HG03066 (cell line): ENCODE measurements around the gene GPC3.
"Not testable (repeated sequence)": the region's sequence is repeated elsewhere in the genome, so short reads cannot be mapped to it uniquely, and the experiment has no call there.

ENCODE experiments used
- ATAC-seq: cut with Tn5 transposase; IDR thresholded peaks from one replicate; pipeline ENCODE4 v1.9.1; 2021; ENCODE audit warnings: low read depth; ENCODE audit not compliant: unreplicated experiment

The GPC3 gene

DNA sequence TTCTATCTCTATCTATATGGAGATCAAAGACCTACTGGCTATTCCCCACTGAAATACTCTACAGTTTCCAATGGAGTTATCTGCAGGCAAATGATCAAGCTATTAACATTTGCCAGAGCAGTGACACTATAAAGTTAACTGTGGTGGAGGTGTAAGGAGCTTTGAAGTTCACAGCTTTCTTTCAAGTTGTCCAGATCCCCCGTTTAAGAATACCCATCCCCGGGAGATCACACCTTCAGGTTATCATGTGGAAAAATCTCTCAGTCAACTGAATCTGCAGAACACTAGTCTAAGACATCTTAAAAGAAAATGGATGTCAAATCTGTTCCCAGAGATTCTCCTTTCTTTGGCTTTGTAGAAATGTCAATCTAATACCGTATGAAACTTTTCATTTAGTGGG lies 80.1 kb downstream of the GPC3 start:
- ATAC-seq, result no peak

DNA sequence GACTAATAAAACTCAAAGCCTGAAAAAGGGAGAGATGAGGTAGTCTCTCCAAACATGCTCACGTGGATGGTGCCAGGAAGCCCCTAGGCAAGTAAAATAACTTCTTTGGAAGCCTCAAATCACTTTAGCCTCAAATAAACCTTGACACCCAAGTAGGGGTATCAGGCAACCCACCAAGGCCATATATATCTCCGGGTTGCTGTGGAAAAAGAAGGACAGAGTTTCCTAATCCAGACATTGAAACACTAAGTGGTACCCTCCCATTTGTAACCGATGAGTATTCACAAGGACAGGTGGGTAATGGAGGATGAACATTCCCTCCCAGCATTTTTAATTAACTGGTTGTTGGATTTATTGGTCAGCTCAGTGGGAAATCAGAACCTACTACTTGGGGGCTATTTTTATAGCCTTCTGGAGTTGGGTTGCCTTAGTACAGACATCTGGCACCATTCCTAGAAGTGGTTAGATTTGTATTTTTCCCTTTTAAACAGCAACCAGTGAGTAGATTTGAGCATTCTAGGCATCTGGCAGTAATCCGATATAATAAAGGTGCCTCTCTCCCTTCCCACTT lies 87.7 kb downstream of the GPC3 start:
- no peak for ATAC-seq

DNA sequence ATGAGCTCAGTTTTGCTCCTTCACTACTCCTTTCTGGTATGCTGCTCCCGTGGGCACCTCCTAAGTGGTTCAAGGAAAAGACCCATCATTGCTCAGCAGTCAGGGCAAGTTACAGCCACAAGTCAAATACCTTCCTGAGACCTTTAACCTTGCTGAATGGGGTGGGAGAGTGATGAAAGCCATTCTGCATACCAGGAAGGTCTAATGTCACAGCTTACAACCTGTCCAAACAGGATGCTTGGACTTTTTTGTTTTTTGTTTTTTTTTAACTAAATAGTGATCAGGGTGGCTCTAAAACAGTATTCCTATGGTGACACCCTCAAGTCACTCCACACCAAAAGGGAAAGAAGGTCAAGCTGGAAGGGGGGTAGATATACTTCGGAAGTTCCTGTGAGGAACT lies 93.1 kb downstream of the GPC3 start:
- ATAC-seq, result no peak

DNA sequence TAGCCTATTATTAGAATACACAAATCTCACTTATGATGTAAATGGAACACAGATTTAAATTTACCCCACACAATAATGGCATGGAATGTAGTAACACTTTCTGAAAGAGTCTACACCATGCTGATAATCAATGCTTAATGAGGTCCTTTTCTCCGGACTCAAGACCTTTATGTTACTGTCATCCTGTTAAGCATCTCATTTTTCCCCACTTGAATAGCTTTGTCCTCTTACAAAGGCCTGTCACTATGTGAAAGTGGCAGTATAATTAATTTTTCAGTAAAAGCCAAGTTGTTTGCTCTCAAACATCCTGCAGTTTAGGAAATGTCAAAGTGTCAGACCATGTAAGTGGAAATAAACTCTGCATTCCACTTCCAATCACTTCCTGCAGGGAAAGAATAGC lies 96.4 kb downstream of the GPC3 start:
- no peak for ATAC-seq

DNA sequence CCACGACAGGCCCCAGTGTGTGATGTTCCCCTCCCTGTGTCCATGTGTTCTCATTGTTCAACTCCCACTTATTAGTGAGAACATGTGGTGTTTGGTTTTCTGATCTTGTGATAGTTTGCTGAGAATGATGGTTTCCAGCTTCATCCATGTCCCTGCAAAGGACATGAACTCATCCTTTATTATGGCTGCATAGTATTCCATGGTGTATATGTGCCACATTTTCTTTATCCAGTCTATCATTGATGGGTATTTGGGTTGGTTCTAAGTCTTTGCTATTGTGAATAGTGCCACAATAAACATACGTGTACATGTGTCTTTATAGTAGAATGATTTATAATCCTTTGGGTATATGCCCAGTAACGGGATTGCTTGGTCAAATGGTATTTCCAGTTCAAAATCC lies 97.3 kb downstream of the GPC3 start:
- ATAC-seq, result not testable (repeated sequence)

DNA sequence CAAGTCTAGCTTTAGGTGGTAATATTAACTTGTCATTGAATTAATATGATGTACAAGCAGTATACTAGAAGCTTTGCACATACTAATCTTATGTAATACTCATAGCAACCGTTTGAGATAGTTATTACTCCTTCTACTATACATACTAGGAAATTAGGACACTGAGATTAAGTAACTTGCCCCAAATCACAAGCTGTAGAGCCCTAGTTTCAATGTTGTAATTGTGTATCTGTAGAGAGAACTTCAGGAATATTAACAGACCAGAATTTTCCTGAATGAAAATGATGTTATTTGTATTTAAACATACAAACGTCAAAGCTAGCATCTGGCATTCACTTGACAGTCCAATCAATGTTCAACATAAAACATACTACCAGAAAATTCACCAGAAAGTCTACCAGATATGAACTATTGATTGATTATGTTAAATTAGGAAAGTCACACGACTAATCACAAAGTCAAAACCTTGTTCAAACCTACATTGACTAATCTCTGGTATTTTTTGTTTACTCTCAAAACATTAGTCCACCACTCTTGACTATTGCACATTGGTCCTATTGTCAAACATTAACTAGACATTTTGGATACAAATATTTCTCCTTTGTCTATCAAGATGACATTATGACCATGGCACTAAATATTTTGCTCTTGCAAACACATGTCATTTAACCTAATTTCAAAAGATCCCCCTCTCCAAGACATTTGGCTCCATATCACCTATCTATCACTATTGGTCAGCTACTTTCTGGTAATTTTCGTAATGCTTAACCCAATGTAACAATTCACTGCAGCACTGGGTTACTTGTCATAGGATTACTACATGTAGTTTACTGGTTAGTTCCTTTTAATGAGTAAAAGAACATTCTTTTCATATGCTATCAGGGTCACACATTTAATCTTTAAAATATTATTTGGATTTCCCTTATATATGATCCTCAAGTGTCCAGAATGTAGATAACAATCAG lies 100.7 kb downstream of the GPC3 start:
- ATAC-seq, result no peak

DNA sequence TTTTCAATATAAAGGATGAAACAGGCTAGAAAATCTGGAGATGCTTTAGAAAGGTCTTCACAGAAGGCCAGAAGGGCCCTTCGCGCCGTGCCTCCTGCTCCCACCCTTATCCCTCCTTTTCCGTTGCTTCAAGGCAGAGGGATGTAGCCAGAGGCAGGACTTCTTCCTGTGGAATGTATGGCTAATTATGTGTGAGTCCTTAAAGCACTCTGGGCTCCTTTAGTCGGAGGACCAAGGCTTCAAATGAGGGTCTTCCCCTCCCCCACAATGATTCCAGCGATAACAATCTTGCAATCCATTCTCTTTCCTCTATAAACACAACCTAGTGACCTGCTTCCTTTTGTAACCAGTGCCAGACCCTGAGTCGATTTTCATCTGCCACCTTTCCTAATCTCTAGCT lies 103.5 kb downstream of the GPC3 start:
- no peak for ATAC-seq

DNA sequence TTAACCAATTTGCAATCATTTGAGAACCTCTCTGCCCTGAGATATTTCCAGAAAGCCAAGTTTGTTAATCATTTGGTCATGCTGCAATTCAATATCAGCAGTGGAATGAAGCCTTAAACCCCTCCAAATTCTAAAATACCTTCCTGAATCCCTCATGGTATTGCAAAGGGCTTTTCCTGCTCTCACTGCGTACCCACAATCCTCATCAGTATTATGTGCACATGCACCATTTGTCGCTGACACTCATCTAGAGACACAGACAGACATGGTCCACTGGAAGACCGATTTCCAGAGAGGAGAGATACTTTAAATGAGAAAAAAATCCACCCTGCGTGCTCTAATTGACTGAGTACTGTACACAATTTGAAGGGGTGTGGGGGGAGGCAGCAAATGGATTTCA lies 104.4 kb downstream of the GPC3 start:
- ATAC-seq, result no peak

DNA sequence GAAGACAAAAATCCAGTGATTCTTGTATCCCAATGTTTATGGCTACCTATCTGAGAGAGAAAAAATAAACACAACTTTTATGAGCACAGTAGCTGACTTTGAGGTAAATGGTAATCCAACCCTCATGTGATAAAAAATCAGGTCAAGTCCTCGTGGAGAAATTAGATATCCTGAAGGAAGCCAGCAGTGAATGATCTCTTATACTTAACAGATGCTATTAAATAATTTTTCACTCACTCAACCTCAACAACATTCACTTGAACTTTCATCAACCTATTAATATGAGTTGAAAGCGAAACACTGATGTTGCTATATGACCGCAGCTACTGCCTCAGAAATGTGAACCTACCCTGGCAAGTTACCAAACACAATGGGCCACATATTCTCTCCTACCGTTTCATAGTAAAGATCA lies 105.4 kb downstream of the GPC3 start:
- ATAC-seq, result no peak

DNA sequence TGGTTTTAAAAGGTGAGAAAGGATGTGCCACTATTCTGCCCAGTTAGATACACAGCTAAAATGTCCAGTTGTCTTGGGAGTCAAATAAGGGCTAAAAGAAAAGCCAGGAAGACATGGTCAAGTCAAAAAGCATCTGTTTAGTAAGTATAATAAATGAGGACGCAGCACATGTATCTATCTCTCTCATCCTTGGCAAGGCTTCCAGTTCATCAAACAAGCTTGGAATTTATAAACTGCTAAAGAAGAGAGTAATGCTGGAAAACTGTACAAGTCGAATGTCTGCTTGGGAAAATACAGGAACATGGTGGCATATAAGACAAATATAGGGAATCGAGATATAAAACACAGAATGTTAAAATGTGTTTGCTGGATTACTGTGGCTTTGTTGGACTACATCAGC lies 106.7 kb downstream of the GPC3 start:
- ATAC-seq, result no peak

DNA sequence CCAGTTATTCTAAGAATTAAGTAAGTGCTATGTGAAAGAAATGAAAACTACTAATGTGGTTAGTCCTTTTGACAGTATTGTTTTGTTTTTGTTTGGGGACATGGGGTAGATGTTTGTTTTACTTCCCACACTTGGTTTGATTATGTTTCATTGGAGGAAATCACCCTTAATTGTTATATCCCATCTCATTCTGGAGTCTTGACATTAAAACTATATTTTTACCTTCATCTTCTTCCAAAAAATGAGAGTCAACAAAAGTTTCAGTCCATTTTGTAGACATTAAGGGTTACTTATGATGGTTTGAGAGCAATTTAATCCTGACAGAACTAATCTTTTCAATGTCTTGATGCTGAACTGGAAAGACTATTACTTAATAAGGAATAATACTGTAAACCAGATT lies 108.7 kb downstream of the GPC3 start:
- no peak for ATAC-seq

DNA sequence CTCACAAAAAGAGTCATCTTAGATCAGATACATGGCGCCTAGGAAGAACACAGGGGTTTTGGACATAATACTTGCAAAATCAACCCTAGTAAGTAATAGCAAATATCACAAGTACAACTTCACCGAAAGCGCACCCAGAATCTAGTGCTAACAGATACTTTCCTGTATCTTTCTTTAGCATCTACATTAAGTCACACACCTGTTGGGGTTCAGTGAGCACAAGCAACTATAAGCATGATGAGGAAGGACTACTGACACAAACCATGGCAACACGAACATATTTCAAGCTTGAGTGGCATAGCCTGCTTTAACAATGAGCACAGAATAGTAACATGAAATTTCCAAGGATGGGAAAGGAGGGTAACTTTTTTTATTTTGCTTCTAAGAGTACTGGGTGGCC lies 116.1 kb downstream of the GPC3 start:
- peak; percentile 62 for ATAC-seq

DNA sequence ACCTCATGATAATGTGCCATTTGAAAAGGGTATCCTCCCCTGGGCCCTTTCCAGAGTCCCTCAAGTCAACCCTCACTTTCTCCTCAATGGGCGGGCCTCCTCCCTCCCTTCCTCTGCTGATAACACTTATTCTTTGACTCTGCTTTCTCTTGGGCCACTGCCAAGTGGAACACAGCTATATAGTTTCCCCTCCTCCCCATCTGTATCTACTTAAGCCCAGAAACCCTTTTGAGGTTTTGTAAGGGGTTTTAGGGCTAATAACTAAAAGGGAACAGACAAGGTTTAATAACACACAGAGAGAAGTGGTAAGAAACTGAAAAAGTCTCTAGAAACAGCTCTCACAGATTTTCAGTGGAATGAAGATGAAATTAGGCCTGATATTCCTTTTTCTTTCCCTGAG lies 116.7 kb downstream of the GPC3 start:
- peak; percentile 68 for ATAC-seq

DNA sequence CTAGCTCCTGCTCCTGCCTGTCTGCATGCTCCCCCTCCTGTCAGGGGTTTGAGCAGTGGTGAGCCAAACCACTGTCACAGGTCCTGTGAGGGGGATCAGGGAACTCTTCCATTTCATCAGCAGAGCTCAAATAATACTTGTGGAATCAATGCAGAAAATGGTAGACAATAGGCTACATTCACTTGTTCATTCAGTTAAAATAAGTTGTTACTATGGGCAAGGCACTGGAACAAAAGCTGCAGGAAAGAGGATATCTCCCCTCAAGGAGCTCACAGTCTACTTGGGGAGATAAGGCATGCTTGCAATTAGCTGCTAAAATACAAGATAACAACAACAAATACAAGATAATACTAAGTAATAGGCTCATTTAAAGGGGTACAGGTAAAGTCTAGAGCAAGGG lies 117.1 kb downstream of the GPC3 start:
- ATAC-seq, result no peak

DNA sequence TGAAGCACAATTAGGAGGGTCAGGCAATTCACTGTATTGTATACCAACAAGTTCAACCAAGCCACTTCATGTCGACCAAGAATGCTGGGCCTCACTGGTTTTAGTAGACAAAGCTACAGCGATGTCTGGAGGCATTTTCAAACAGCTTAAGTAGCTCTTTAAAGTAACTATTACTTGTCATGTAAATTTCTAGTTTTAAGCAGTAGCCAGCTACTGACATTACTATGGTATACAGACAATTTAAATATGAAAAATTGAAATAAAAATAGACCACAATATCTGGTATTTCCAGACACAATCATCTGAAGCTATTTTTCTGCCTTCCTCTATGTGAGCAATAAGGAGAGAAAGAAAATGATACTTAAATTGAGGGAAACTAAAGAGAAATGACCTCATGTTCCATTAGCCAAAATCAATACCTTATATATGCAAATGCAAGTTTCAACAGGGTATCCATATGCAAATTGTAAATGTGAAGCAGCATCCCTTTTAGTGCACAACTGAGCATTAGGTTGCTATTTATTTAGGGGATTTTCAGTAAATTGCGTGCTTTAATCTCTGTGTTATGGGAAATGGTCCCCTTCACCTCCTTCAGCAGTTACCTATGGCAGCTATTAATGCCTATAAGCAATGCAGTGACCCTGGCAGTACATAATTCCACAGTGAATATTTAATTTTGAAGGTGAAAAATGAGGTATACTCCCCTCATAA lies 119.5 kb downstream of the GPC3 start:
- ATAC-seq, result no peak

DNA sequence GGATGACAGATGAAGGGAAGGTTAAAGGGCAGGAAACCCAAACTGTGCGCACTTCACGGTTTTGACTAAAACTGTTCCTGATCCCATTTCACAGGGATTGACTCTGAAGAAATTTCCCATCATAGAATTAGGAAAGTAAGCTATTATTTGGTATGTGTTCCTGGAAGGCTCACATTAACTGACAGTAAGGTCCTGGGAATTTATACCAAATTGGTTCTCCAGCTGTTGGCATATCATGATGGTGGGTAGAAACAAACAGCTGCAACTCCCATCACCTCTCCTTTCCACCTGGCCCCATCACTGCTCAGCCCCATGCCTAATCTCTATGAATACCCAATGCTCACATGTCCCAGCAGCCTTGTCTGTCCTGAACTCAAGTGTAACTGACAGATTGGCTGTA lies 121.2 kb downstream of the GPC3 start:
- ATAC-seq, result no peak

DNA sequence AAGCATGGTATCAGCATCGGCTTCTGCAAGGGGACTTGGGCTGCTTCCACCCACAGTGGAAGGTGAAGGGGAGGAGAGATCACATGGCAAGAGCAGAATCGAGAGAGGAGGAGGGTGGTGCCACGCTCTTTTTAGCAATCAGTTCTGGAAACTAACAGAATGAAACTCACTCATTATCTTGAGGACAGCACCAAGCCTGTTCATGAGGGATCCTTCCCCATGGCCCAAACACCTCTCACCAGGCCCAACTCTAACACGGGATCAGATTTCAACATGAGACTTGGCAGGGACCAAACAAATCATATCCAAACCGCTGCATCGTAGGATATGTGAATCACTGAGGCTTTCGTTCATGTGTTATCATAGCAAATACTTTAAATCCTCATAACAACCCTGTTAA lies 125.5 kb downstream of the GPC3 start:
- no peak for ATAC-seq

DNA sequence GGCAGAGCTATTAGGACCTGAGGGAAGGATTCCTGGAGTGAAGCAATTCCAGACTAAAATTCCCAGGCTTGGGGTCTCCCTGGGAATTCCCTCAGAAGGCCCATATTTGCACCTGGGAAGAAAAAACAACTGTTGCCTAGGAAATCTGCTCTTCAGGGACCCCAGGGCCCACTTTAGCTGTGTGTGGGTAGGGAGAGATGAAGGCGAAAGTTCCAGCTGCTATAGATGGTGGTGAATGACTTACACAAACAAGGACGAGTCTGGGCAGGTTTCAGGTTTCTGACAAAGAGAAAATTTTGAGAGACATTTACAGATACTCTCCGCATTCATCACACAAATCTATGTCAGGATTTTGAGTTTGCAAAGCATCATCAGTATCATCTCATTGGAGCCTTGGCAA lies 126.1 kb downstream of the GPC3 start:
- ATAC-seq, result no peak

DNA sequence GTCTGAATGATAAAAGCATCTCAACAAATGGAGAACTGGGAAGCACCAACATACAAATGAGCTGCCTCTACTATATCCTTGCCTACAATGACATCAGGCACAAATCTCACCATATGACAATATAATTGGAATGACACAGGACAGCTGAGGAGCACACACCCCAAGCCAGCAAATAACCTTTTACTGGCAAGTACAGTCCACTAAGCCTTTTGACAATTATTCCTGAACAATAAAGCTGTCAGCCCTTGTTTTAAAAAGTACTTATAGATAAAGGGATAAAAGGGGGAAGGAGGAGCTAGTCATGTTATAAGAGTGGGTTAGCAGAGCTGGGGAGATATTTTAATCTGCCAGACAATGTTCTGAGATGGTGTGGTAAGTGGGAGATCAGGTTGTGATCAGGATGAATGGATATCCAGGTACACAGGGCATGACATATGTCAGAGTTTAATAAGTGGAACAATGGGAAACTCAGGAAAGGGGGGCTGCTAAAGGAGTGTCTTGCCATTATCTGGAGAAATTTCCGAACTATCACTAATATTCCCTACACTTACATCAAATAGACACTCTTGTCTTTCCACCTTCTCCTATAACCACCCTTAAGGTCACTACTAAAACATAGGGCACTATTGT lies 127.6 kb downstream of the GPC3 start:
- ATAC-seq, result no peak

DNA sequence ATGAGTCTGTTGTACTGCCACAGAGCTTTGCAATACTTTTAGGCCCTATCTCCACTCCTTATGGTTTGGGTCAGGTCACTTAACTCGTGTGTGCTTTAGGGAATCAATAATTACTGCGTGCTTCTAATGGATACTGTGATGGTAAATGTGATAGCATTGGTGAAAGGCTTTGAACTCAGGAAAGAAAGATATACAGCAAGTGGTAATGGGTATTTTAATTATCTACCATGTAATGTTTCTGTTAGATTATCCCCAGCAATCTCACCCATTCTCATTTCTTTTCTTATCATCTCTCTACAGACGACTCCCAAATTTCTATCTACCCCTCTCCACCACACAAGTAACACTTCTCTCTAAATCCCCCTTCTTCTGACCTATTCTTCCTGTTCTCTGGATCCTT lies 128.6 kb downstream of the GPC3 start:
- ATAC-seq, result no peak

DNA sequence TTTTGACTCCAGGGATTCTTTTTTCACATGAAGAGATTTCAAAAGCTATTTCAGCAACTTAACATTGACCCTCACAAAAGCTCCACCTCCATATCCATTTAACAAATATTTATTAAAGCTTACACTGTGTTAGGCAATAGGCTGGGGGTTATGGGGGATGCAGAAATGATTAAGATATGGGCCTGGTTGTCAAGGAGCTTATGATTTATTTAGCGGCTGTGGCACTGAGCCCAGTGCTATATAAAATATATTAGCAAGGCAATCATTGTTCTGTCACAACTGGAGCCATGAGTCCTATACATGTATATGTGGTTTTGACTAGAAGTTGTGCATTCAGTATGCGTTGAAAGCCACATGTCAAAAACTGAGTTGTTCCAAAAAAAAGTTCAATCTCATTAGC lies 131.1 kb downstream of the GPC3 start:
- ATAC-seq, result no peak
